HG02571 (cell line): ENCODE results near the gene CIART.
"Not testable (repeated sequence)": the region's sequence is repeated elsewhere in the genome, so short reads cannot be mapped to it uniquely, and the experiment has no call there.

ENCODE experiments used
- ATAC-seq: cut with Tn5 transposase; IDR thresholded peaks from one replicate; pipeline ENCODE4 v1.9.1; 2021; ENCODE audit warnings: mild to moderate bottlenecking, moderate library complexity; ENCODE audit not compliant: unreplicated experiment

Gene CIART

DNA sequence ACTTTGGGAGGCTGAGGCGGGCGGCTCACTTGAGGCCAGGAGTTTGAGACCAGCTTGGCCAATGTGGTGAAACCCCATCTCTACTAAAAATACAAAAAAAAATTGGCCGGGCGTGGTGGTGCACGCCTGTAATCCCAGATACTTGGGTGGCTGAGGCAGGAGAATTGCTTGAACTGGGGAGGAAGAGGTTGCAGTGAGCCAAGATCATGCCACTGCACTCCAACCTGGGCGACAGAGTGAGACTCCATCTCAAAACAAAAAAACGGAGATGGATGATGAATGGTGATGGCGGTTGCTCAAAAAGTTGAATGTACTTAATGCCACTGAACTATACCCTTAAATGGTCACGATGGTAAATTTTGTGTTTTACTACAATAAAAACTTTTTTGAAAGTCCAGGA, 26.2 kb downstream of the CIART start:
- not testable (repeated sequence) for ATAC-seq

DNA sequence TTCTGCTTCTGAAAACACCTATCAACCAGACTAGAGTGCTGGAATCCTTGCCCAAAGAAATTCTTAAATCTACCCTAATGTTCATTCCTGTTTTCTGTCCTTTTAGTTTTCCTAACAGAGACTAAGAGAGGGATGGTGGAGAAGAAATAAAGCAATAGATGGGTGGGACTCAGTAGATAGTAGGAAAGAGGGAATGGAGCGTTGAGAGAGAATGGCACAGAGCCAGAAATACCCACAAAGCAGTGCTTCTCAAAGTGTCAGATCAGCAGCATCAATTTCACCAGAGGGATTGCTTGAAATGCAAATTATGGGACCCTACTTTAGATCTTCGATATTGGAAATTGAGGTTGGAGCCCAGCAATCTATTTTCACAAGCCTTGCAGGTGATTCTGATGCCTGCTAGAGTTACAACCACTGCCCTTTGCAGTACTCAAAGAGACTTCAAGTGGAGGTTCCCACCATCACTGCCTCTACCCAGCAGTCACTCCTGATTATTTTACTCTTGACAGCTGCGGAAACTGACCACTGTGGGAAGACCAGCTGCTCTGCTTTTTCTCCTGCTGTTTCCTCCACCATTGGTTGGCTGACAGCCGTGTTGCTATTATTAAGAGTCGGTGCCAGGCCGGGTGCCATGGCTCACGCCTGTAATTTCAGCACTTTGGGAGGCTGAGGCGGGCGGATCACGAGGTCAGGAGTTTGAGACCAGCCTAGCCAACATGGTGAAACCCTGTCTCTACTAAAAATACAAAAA, 27.6 kb downstream of the CIART start:
- no peak for ATAC-seq

DNA sequence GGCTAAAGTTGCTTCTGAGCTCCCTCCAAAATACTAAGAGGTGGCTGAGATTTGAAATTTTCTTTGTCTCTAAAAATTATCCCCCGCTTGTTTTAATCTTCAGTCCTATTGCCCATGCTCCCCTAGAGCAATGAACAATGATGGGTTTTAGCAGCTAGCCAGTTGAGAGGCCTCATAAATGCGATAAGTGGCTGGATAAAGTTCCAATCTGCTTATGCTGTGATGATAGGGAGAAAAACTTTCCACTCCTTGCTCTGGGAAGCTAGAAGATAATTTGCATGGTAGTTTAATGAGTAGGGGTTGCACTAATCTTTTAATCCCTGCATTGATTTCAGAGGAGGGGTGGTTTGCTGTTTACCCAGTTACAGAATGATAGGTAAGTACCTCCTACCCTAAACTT, 29.4 kb downstream of the CIART start:
- ATAC-seq = no peak

DNA sequence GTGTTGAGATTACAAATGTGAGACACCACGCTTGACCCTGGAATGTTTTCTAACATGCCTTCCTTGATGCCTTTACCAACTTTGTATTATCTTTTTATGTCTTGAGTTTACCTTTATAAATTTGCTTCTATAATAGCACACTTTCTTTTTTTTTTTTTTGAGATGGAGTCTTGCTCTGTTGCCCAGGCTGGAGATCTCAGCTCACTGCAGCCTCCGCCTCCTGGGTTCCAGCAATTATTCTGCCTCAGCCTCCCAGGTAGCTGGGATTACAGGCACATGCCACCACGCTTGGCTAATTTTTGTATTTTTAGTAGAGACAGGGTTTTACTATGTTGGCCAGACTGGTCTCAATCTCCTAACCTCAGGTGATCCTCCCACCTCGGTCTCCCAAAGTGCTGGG, 32.3 kb downstream of the CIART start:
- not testable (repeated sequence) for ATAC-seq

- ATAC-seq = no peak
Measured at GRCh38 chr1:150320667-150320978, 38.3 kb downstream of the CIART start.

- no peak for ATAC-seq
Measured at GRCh38 chr1:150321826-150322166, 39.4 kb downstream of the CIART start.

DNA sequence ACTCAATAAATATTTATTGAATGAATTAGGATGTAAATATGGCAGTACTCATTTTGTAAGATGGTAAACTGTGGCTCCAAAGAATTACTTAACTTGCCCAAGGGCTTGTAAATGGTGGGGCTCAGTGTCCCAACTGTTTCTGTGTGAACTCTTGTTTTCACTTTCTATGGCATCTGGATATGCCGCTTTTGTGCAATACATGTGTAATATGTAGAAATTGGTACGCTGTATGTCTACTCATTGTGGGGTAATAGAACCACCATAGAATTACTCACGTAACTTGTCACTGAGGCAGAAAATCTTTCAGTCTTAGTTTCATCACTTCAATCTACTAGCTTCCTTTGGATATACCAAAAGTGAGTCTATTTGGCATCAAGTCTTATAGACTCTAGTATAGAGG, 40.0 kb downstream of the CIART start:
- ATAC-seq = no peak

DNA sequence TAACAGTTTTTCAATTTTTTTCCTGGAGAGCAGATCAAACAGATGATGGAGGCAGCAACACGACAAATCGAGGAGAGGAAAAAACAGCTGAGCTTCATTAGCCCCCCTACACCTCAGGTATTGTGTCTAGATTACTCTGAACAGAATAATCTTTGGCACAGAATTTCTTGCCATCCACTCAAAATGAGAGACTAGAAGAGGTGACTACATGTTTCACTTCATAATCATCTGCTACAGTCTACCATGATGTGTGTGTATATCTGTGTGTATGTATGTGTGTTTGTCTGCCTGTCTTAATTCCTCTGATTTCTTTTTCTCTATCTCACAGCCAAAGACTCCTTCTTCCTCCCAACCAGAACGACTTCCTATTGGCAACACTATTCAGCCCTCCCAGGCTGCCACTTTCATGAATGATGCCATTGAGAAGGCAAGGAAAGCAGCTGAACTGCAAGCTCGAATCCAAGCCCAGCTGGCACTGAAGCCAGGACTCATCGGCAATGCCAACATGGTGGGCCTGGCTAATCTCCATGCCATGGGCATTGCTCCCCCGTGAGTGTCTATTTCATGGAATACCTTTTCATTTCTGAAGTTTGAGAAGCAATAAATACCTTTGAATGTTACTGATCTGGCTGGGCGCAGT, 50.4 kb downstream of the CIART start:
- no peak for ATAC-seq
